Nephron progenitor cell (in vitro differentiated cells): ENCODE results near the gene CAMK2D.

ENCODE experiments used
- DNase-seq: peaks from one replicate; pipeline ENCODE4 v3.0.0; 2021
- H3K27ac Mint-ChIP-seq: 2 replicates; pipeline ENCODE4 v1.8.0; 2021; ENCODE audit warnings: mild to moderate bottlenecking, moderate library complexity, mixed read lengths
- H3K27me3 Mint-ChIP-seq: 2 replicates; pipeline ENCODE4 v1.8.0; 2021; ENCODE audit warnings: mild to moderate bottlenecking, low read depth, mixed read lengths; ENCODE audit not compliant: poor library complexity
- H3K36me3 Mint-ChIP-seq: 2 replicates; pipeline ENCODE4 v1.8.0; 2021; ENCODE audit warnings: low read depth, mixed read lengths
- H3K4me1 Mint-ChIP-seq: 2 replicates; pipeline ENCODE4 v1.8.0; 2021; ENCODE audit warnings: mixed read lengths
- H3K4me3 Mint-ChIP-seq: 2 replicates; pipeline ENCODE4 v1.8.0; 2021; ENCODE audit warnings: mild to moderate bottlenecking, moderate library complexity, mixed read lengths
- H3K9me3 Mint-ChIP-seq: 2 replicates; pipeline ENCODE4 v1.8.0; 2021; ENCODE audit warnings: mild to moderate bottlenecking, moderate library complexity, mixed read lengths
- CTCF ChIP-seq: fragments of 200-600 bp; sonication (generic); IDR thresholded peaks from 2 replicates; pipeline ENCODE4 v1.5.0; 2021; ENCODE audit warnings: antibody characterized with exemption

CAMK2D gene

GRCh38 chr4:113548303-113548702 lies 213.2 kb downstream of the CAMK2D start:
- no peak for TF ChIP-seq CTCF
- Mint-ChIP-seq H3K36me3 (peaks cover 5% of the 10 kb centered on the region), H3K4me1 (peaks cover 12% of the 10 kb centered on the region), H3K27me3 (no peaks in the 10 kb centered on the region), H3K27ac (no peak overlapping the region), H3K9me3 (no peaks in the 10 kb centered on the region), H3K4me3 (no peak overlapping the region)
- DNase-seq: no peak

GRCh38 chr4:113547487-113548042 lies 214.0 kb downstream of the CAMK2D start:
- TF ChIP-seq CTCF: peak; percentile 96
- Mint-ChIP-seq H3K27me3 (no peaks in the 10 kb centered on the region), H3K36me3 (peaks cover 5% of the 10 kb centered on the region), H3K9me3 (no peaks in the 10 kb centered on the region), H3K27ac (no peak overlapping the region), H3K4me1 (peaks cover 12% of the 10 kb centered on the region), H3K4me3 (no peak overlapping the region)
- DNase-seq: peak; percentile 82

GRCh38 chr4:113541933-113542332 lies 219.6 kb downstream of the CAMK2D start:
- H3K27ac Mint-ChIP-seq: no peak overlapping the region
- H3K4me3 Mint-ChIP-seq: no peak overlapping the region
- no peaks in the 10 kb centered on the region for H3K27me3 Mint-ChIP-seq
- H3K36me3 Mint-ChIP-seq: no peaks in the 10 kb centered on the region
- no peak for TF ChIP-seq CTCF
- H3K4me1 Mint-ChIP-seq: no peaks in the 10 kb centered on the region
- H3K9me3 Mint-ChIP-seq: no peaks in the 10 kb centered on the region
- DNase-seq: no peak

- Mint-ChIP-seq H3K4me3 (no peak overlapping the region), H3K27me3 (no peaks in the 10 kb centered on the region), H3K27ac (no peak overlapping the region), H3K9me3 (no peaks in the 10 kb centered on the region), H3K36me3 (no peaks in the 10 kb centered on the region), H3K4me1 (no peaks in the 10 kb centered on the region)
- no peak for TF ChIP-seq CTCF
- no peak for DNase-seq
These were observed 220.7 kb downstream of the CAMK2D start for GRCh38 chr4:113540859-113541258.

- TF ChIP-seq CTCF: no peak
- H3K9me3 Mint-ChIP-seq: no peaks in the 10 kb centered on the region
- no peak overlapping the region for H3K4me3 Mint-ChIP-seq
- H3K27ac Mint-ChIP-seq: no peak overlapping the region
- H3K36me3 Mint-ChIP-seq: no peaks in the 10 kb centered on the region
- no peak for DNase-seq
- H3K4me1 Mint-ChIP-seq: no peaks in the 10 kb centered on the region
- H3K27me3 Mint-ChIP-seq: no peaks in the 10 kb centered on the region
These were observed 222.1 kb downstream of the CAMK2D start for GRCh38 chr4:113539408-113539807.

GRCh38 chr4:113537628-113538027 lies 223.9 kb downstream of the CAMK2D start:
- Mint-ChIP-seq H3K36me3 (no peaks in the 10 kb centered on the region), H3K27ac (no peak overlapping the region), H3K4me1 (no peaks in the 10 kb centered on the region), H3K27me3 (no peaks in the 10 kb centered on the region), H3K4me3 (no peak overlapping the region), H3K9me3 (no peaks in the 10 kb centered on the region)
- DNase-seq: no peak
- TF ChIP-seq CTCF: no peak
